Measurements from ENCODE around the gene RAB41. TPM values are rescaled to one million over a fixed set of nuclear protein-coding genes. Genes with fewer than 3 reads are reported as not detected.

RAB41 gene
- total RNA-seq, 1 donor from 2014 or later = not detected

- H3K4me1 ChIP-seq (ENCODE audit: insufficient read depth, low read length) = no peaks in the 10 kb centered on the region
- no peaks in the 10 kb centered on the region for H3K9me3 ChIP-seq (ENCODE audit: insufficient read depth, low read depth, low read length)
- H4K20me1 ChIP-seq (ENCODE audit: insufficient read depth, low read length) = no peaks in the 10 kb centered on the region
- no peaks in the 10 kb centered on the region for H3K36me3 Mint-ChIP-seq (ENCODE audit: low read depth, unreplicated experiment)
- no peaks in the 10 kb centered on the region for H3K9me3 Mint-ChIP-seq (ENCODE audit: unreplicated experiment)
- TF ChIP-seq CTCF (IDR thresholded peaks at IDR 0.05; ENCODE audit: insufficient read depth, low read depth, low read length) (no peak), EZH2 (IDR thresholded peaks at IDR 0.05; ENCODE audit: insufficient read depth, low read length) (no peak)
- no peak overlapping the region for H3K4me2 ChIP-seq (ENCODE audit: low read length)
- H3K27ac Mint-ChIP-seq (ENCODE audit: unreplicated experiment) = peak overlapping the region; percentile 85
- no peaks in the 10 kb centered on the region for H3K27me3 ChIP-seq (ENCODE audit: insufficient read depth, low read length)
- FAIRE-seq (peak; percentile 81), DNase-seq (ENCODE audit: low read depth) (peak; percentile 34)
- H2AFZ ChIP-seq (ENCODE audit: low read depth, low read length) = no peak overlapping the region
- peaks cover 19% of the 10 kb centered on the region for H3K4me1 Mint-ChIP-seq (ENCODE audit: low read depth, unreplicated experiment)
- no peaks in the 10 kb centered on the region for H3K36me3 ChIP-seq (ENCODE audit: insufficient read depth, low read length)
- no peaks in the 10 kb centered on the region for H3K27me3 Mint-ChIP-seq (ENCODE audit: low read depth, unreplicated experiment)
- H3K27ac ChIP-seq (ENCODE audit: low read depth, low read length) = no peak overlapping the region
- H3K4me3 ChIP-seq (ENCODE audit: insufficient read depth, low read depth, low read length) = no peak overlapping the region
- H3K9ac ChIP-seq (ENCODE audit: low read length) = no peak overlapping the region
- no peaks in the 10 kb centered on the region for H3K79me2 ChIP-seq (ENCODE audit: insufficient read depth, low read length)
- H3K4me3 Mint-ChIP-seq (ENCODE audit: unreplicated experiment) = no peak overlapping the region
Measured at GRCh38 chrX:70253377-70254062, 28.5 kb upstream of the RAB41 start.

- no peaks in the 10 kb centered on the region for H3K4me1 ChIP-seq (ENCODE audit: insufficient read depth, low read length)
- no peak overlapping the region for H3K4me2 ChIP-seq (ENCODE audit: low read length)
- no peaks in the 10 kb centered on the region for H3K79me2 ChIP-seq (ENCODE audit: insufficient read depth, low read length)
- no peak overlapping the region for H3K9ac ChIP-seq (ENCODE audit: low read length)
- Mint-ChIP-seq H3K27me3 (ENCODE audit: low read depth, unreplicated experiment) (no peaks in the 10 kb centered on the region), H3K27ac (ENCODE audit: unreplicated experiment) (peak overlapping the region; percentile 85), H3K4me3 (ENCODE audit: unreplicated experiment) (no peak overlapping the region), H3K9me3 (ENCODE audit: unreplicated experiment) (no peaks in the 10 kb centered on the region), H3K36me3 (ENCODE audit: low read depth, unreplicated experiment) (no peaks in the 10 kb centered on the region), H3K4me1 (ENCODE audit: low read depth, unreplicated experiment) (peaks cover 19% of the 10 kb centered on the region)
- H3K27me3 ChIP-seq (ENCODE audit: insufficient read depth, low read length) = no peaks in the 10 kb centered on the region
- H3K4me3 ChIP-seq (ENCODE audit: insufficient read depth, low read depth, low read length) = no peak overlapping the region
- H3K36me3 ChIP-seq (ENCODE audit: insufficient read depth, low read length) = no peaks in the 10 kb centered on the region
- H4K20me1 ChIP-seq (ENCODE audit: insufficient read depth, low read length) = no peaks in the 10 kb centered on the region
- DNase-seq (ENCODE audit: low read depth) (no peak), FAIRE-seq (no peak)
- no peak overlapping the region for H2AFZ ChIP-seq (ENCODE audit: low read depth, low read length)
- H3K9me3 ChIP-seq (ENCODE audit: insufficient read depth, low read depth, low read length) = no peaks in the 10 kb centered on the region
- no peak for TF ChIP-seq EZH2 (IDR thresholded peaks at IDR 0.05; ENCODE audit: insufficient read depth, low read length)
- TF ChIP-seq CTCF (IDR thresholded peaks at IDR 0.05; ENCODE audit: insufficient read depth, low read depth, low read length) = no peak
- no peak overlapping the region for H3K27ac ChIP-seq (ENCODE audit: low read depth, low read length)
Measured at GRCh38 chrX:70254063-70254400, 27.9 kb upstream of the RAB41 start.

GRCh38 chrX:70254909-70255308, 27.1 kb upstream of the RAB41 start:
- FAIRE-seq = peak; percentile 5
- Histone ChIP-seq H3K9me3 (ENCODE audit: insufficient read depth, low read depth, low read length) (no peaks in the 10 kb centered on the region), H3K36me3 (ENCODE audit: insufficient read depth, low read length) (no peaks in the 10 kb centered on the region), H3K4me3 (ENCODE audit: insufficient read depth, low read depth, low read length) (no peak overlapping the region), H3K4me2 (ENCODE audit: low read length) (no peak overlapping the region), H3K27ac (ENCODE audit: low read depth, low read length) (no peak overlapping the region), H3K79me2 (ENCODE audit: insufficient read depth, low read length) (no peaks in the 10 kb centered on the region), H3K4me1 (ENCODE audit: insufficient read depth, low read length) (no peaks in the 10 kb centered on the region), H2AFZ (ENCODE audit: low read depth, low read length) (no peak overlapping the region), H3K9ac (ENCODE audit: low read length) (no peak overlapping the region), H4K20me1 (ENCODE audit: insufficient read depth, low read length) (no peaks in the 10 kb centered on the region), H3K27me3 (ENCODE audit: insufficient read depth, low read length) (no peaks in the 10 kb centered on the region)
- Mint-ChIP-seq H3K4me3 (ENCODE audit: unreplicated experiment) (no peak overlapping the region), H3K4me1 (ENCODE audit: low read depth, unreplicated experiment) (peaks cover 19% of the 10 kb centered on the region), H3K27me3 (ENCODE audit: low read depth, unreplicated experiment) (no peaks in the 10 kb centered on the region), H3K36me3 (ENCODE audit: low read depth, unreplicated experiment) (no peaks in the 10 kb centered on the region), H3K27ac (ENCODE audit: unreplicated experiment) (no peak overlapping the region), H3K9me3 (ENCODE audit: unreplicated experiment) (no peaks in the 10 kb centered on the region)
- DNase-seq (ENCODE audit: low read depth) = no peak
- TF ChIP-seq CTCF (IDR thresholded peaks at IDR 0.05; ENCODE audit: insufficient read depth, low read depth, low read length) = no peak
- no peak for TF ChIP-seq EZH2 (IDR thresholded peaks at IDR 0.05; ENCODE audit: insufficient read depth, low read length)

Measured in astrocyte (in vitro differentiated cells and primary cell).